22Rv1 (cell line): ENCODE results near the gene ALDH7A1.

Experiments
- CTCF ChIP-seq: fragments of 450-650 bp; IDR thresholded peaks from 2 replicates; pipeline ENCODE4 v1.5.1; 2017; ENCODE audit warnings: mild to moderate bottlenecking
- ZFX ChIP-seq: fragments of 450-650 bp; IDR thresholded peaks from 2 replicates; pipeline ENCODE4 v1.6.1; 2017; ENCODE audit warnings: antibody characterized with exemption, borderline replicate concordance

- no peak for TF ChIP-seq CTCF
- TF ChIP-seq ZFX, result no peak
Measured at GRCh38 chr5:126484253-126484652, 110.8 kb downstream of the ALDH7A1 start.
